Measurements from ENCODE around the gene GLDN. TPM values are rescaled to one million over a fixed set of nuclear protein-coding genes. Genes with fewer than 3 reads are reported as not detected.

GLDN gene
- total RNA-seq, 4 donors from 2014 or later, result 36.2 to 86.1 (median 60.0) TPM

GRCh38 chr15:51310064-51310463 is 31.4 kb upstream of the GLDN start:
- TF ChIP-seq CTCF (IDR thresholded peaks at IDR 0.05; ENCODE audit: low read depth), result no peak

GRCh38 chr15:51311510-51311909 is 29.9 kb upstream of the GLDN start:
- TF ChIP-seq CTCF (IDR thresholded peaks at IDR 0.05; ENCODE audit: low read depth), result no peak

GRCh38 chr15:51312166-51313073 is 29.0 kb upstream of the GLDN start:
- no peak for TF ChIP-seq CTCF (IDR thresholded peaks at IDR 0.05; ENCODE audit: low read depth)

- TF ChIP-seq CTCF (IDR thresholded peaks at IDR 0.05; ENCODE audit: low read depth), result no peak
Measured at GRCh38 chr15:51313074-51313393, 28.4 kb upstream of the GLDN start.

GRCh38 chr15:51313644-51314280 is 27.7 kb upstream of the GLDN start:
- TF ChIP-seq CTCF (IDR thresholded peaks at IDR 0.05; ENCODE audit: low read depth), result no peak

- no peak for TF ChIP-seq CTCF (IDR thresholded peaks at IDR 0.05; ENCODE audit: low read depth)
Measured at GRCh38 chr15:51314391-51315337, 26.8 kb upstream of the GLDN start.
